GM18499 (cell line): Measurements from ENCODE around the gene ST14.
"Not testable (repeated sequence)": the region's sequence is repeated elsewhere in the genome, so short reads cannot be mapped to it uniquely, and the experiment has no call there.

Source experiments
- ATAC-seq: cut with Tn5 transposase; IDR thresholded peaks from one replicate; pipeline ENCODE4 v1.9.1; 2021; ENCODE audit warnings: moderate number of reproducible peaks; ENCODE audit not compliant: insufficient read depth, unreplicated experiment

Gene ST14

GRCh38 chr11:130162733-130163132, 3.2 kb downstream of the ST14 start:
- ATAC-seq: no peak

- ATAC-seq: no peak
Measured at GRCh38 chr11:130163346-130164220, 4.0 kb downstream of the ST14 start.

- ATAC-seq: no peak
Measured at GRCh38 chr11:130164221-130164570, 4.6 kb downstream of the ST14 start.

GRCh38 chr11:130165601-130166456, 6.2 kb downstream of the ST14 start:
- no peak for ATAC-seq

- no peak for ATAC-seq
Measured at GRCh38 chr11:130166457-130166784, 6.8 kb downstream of the ST14 start.

- ATAC-seq: no peak
Measured at GRCh38 chr11:130167146-130167545, 7.6 kb downstream of the ST14 start.

- ATAC-seq: no peak
Measured at GRCh38 chr11:130168105-130168504, 8.5 kb downstream of the ST14 start.

- no peak for ATAC-seq
Measured at GRCh38 chr11:130170345-130170744, 10.8 kb downstream of the ST14 start.

- ATAC-seq: no peak
Measured at GRCh38 chr11:130171534-130171933, 12.0 kb downstream of the ST14 start.

- not testable (repeated sequence) for ATAC-seq
Measured at GRCh38 chr11:130172001-130172400, 12.4 kb downstream of the ST14 start.

GRCh38 chr11:130174642-130175041, 15.1 kb downstream of the ST14 start:
- no peak for ATAC-seq

- no peak for ATAC-seq
Measured at GRCh38 chr11:130175898-130176297, 16.3 kb downstream of the ST14 start.

GRCh38 chr11:130177782-130178181, 18.2 kb downstream of the ST14 start:
- ATAC-seq: no peak

- ATAC-seq: no peak
Measured at GRCh38 chr11:130178441-130179339, 19.1 kb downstream of the ST14 start.

- ATAC-seq: no peak
Measured at GRCh38 chr11:130179396-130180306, 20.1 kb downstream of the ST14 start.

GRCh38 chr11:130180491-130180890, 20.9 kb downstream of the ST14 start:
- ATAC-seq: peak; percentile 63

- no peak for ATAC-seq
Measured at GRCh38 chr11:130180896-130181294, 21.3 kb downstream of the ST14 start.

GRCh38 chr11:130181295-130182272, 22.0 kb downstream of the ST14 start:
- no peak for ATAC-seq
